CD4-positive, alpha-beta T cell treated with Interleukin-2 at 100 ng/mL for 4 hours (primary cell): ENCODE measurements around the gene CPEB1.
"Not testable (repeated sequence)": the region's sequence is repeated elsewhere in the genome, so short reads cannot be mapped to it uniquely, and the experiment has no call there.

Source experiments
- DNase-seq: peaks from one replicate; pipeline ENCODE4 v3.0.0-alpha.2; 2020; ENCODE audit warnings: low spot score

CPEB1 gene

GRCh38 chr15:82545002-82545401 lies 102.2 kb downstream of the CPEB1 start:
- DNase-seq = no peak

DNA sequence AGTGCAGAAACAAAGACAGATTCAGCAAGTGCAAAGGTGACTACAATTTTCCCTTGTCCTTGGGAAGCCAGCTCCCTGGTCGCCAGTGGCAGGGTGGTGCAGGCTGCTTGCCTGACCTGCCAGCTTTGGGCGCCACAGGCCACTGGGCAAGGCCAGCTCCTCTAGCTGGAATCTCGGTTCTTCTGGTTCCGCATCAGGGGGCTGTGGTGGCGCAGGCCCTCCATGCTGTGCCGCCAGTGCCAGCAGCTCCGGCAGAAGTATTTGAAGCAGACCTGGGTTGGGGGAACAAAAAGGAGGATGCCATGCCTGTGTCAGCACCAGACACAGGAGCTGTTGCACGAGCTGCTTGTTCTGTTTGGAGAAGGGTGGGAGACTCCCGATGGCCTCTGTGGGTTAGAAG lies 102.7 kb downstream of the CPEB1 start:
- DNase-seq = no peak

- DNase-seq = no peak
Measured at GRCh38 chr15:82543160-82543559, 104.0 kb downstream of the CPEB1 start.

GRCh38 chr15:82540984-82541431 lies 106.2 kb downstream of the CPEB1 start:
- no peak for DNase-seq

GRCh38 chr15:82540055-82540983 lies 106.8 kb downstream of the CPEB1 start, which contains the start of gene RPS17:
RPS17 (minus strand) TSS chr15:82540457; CDS start chr15:82540428, 29 bp downstream.
- peak; percentile 98 for DNase-seq

GRCh38 chr15:82539691-82540054 lies 107.5 kb downstream of the CPEB1 start:
- no peak for DNase-seq

- no peak for DNase-seq
Measured at GRCh38 chr15:82538961-82539690, 108.0 kb downstream of the CPEB1 start.

DNA sequence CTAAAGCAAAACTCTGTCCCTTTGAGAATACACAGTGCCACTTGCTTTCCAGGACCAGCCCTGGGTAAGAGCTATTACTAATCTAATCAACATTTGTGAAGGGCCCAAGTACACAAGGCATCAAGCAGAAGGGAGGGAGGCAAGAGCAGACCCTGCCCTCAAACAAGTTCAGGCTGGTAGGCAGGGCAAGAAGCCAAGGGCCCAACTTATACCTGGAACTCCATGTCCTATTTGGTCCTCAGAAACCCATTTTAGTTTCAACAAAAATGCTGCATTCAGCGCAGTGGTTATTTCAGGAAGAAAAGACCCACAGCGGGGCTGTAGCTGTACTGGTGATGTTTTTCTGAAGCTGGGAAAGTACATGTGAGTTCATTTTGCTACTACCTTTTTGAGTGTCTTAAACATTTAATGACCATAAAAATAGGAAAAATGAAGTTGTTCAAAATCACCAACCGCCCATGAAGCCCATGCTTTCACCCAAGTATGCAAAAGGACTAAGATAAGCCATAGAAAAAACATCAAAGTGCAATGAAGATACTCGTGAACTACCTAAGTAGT lies 109.7 kb downstream of the CPEB1 start:
- DNase-seq = no peak

DNA sequence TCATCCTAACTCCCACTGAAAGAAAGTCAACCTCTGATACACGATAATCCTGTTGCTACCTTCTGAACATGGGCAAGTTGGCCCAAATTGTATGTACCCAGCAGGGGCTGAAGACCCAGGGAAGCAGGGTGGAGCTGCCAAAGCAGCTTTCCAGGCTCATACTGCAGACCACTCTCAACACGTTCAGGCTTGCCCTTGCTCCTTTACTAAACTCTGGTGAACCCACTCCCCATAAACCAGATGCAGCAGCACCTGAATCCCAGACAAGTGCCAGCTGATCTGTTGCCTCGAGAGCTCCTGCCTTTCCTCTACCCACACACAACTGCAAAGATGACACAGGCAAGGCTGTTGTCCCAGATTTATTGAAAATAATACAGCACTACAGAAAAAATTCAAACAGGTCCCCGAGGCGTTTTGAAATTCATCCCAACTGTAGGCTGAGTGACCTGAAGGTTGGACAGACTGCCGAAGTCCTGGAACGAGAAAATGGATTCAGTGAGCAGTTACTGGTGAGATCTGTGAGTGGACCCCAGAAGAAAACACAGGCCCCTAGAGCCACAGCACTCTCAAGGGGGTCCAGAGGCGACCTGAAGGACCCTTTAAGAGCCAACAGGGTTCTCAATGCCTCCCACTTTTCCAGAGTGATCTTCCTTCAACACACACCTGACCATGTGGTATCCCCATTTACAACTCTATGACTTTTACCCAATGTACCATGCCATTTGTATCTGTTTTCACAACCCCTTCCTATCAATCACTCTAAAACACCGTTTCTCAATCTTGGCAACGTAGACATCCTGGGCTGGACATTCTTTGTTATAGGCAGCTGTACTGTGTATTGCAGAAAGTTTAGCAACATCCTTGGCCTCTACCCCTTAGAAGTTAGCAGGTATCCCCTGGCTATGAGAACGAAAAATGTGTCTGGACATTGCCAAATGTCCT lies 110.5 kb downstream of the CPEB1 start:
- DNase-seq = no peak

DNA sequence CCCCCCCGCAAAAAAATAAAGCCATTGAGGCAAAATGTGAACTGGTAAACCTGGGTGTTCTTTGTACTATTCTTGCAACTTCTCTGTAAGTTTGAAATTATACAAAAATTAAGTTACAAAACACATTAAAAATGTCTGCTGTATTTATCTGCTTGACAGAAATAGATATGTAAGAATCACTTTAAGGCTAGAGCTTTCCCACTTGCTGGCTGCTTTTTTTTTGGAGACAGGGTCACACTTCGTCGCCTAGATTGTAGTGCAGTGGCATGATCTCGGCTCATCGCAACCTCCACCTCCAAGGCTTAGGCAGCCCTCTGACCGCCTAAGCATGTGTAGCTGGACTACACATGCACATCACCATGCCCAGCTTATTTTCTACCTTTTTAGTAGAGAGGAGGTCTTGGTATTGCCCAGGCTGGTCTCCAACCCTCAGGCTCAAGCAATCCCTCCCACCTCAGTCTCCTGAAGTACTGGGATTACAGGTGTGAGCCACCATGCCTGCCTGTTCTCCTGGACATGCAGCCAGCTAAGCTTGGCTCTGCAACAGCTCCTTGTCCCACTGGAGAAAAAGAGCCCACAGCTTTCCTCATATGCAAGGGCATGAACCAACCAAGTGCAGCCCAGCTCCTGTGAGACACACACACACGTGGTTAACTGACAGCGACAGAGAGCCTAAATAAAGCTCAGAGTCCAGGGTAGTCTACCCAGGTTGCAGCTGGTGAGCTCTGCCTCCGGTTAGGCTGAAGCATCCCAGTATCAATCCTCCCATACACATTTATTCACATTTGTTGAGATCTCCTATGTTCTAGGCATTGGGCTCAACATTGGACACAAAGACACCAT lies 111.4 kb downstream of the CPEB1 start:
- no peak for DNase-seq

DNA sequence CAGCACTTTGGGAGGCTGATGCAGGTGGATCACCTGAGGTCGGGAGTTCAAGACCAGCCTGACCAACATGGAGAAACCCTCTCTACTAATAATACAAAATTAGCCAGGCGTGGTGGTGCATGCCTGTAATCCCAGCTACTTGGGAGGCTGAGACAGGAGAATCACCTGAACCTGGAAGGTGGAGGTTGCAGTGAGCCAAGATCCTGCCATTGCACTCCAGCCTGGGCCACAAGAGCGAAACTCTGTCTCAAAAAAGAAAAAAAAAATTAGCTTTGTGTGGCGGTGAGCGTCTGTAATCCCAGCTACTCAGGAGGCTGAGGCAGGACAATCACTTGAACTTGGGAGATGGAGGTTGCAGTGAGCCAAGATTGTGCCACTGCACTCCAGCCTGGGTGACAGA lies 112.0 kb downstream of the CPEB1 start:
- DNase-seq = not testable (repeated sequence)

GRCh38 chr15:82534457-82534861 lies 112.7 kb downstream of the CPEB1 start:
- not testable (repeated sequence) for DNase-seq

DNA sequence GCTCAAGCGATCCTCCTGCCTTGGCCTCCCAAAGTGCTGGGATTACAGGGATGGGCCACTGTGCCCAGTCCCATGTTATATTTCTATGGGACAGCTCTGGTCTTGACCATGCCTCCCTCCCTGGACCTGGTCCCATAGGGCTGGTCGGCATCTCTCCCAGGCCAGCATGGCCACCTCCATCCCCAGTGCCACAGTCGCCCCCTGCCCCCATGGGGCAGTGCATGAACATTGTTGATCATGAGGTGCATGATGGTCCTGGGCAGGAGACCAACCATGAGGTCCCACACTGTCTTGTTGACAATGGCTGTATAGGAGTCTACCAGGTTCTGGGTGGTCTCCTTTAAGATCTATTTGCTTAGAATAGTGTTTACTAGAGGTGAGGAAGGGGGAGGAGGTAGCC lies 113.4 kb downstream of the CPEB1 start:
- no peak for DNase-seq

GRCh38 chr15:82532991-82533481 lies 114.1 kb downstream of the CPEB1 start:
- no peak for DNase-seq

GRCh38 chr15:82532383-82532990 lies 114.7 kb downstream of the CPEB1 start:
- no peak for DNase-seq

DNA sequence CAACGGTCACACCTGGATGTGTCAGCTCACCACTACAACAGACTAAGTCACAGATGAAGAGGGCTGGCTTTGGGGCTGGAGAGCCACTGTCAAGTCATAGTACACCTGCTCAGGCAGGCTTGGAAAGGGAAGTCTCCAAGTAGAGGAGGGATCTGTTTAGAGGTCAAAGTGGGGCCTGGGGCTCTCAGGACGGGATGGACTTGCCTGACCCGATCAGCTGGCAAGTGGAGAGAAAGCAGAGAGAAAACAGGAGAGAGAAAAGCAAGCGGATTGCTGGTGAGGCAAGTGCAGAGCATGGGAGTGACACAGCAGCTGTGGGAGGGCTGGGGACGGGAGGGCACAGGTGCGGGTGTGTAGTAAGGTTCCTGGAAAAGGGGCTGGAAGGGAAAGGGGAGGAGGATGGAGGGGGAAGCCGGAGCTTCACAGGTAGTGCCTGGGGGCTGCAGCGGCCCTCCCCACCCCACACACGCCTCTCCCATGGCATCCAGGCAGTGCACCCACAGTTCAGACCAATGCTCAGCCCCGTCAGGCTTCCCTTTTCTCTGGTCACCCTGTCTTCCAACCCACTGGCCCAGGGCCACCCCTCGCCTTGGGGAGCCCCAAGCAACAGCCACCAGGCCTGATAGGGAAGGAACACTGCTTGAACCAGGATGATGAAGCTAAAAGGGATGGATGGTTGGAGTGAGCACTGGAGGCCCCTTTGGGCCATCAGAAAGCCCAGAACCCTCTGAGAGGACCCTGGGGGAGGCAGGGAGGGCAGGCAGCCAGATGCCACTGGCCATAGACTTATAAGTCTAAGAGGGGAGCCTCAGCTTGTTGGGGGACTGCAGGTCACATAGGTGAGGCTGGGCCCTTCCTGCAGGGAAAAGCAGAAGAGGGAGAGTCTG lies 115.4 kb downstream of the CPEB1 start:
- no peak for DNase-seq

- peak; percentile 76 for DNase-seq
Measured at GRCh38 chr15:82530606-82531379, 116.4 kb downstream of the CPEB1 start.

DNA sequence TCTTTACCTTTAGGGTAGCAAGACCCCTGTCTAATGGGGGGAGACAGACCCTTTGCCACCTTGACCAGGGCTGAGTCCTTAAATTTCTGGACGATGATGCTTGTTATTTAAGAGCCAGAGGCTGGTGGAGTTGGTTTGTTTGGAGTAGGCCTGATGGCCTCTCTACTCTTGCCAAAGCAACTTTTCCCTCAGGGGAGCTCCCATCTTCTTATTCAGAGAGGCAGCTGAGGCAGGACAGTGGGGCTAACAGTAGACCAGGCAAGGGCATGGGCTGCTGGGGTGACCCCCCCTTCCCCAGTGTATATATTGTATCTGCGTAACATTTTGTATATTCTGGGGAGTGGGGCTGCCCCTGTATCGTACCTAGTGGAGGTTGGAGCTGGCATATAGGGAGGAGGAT lies 117.2 kb downstream of the CPEB1 start:
- no peak for DNase-seq
